ENCODE measurements around the gene PFKFB4. TPM values are rescaled to one million over a fixed set of nuclear protein-coding genes. Genes with fewer than 3 reads are reported as not detected.
A peak's percentile ranks its signal among the peaks of the same experiment; 100 is the strongest.

PFKFB4 gene
- total and polyA plus RNA-seq, 9 of the 15 experiments (the other 6 are each of a cell fraction or from before 2014, with no cell fraction given): 0.92 to 56.3 (median 13.5) TPM

DNA sequence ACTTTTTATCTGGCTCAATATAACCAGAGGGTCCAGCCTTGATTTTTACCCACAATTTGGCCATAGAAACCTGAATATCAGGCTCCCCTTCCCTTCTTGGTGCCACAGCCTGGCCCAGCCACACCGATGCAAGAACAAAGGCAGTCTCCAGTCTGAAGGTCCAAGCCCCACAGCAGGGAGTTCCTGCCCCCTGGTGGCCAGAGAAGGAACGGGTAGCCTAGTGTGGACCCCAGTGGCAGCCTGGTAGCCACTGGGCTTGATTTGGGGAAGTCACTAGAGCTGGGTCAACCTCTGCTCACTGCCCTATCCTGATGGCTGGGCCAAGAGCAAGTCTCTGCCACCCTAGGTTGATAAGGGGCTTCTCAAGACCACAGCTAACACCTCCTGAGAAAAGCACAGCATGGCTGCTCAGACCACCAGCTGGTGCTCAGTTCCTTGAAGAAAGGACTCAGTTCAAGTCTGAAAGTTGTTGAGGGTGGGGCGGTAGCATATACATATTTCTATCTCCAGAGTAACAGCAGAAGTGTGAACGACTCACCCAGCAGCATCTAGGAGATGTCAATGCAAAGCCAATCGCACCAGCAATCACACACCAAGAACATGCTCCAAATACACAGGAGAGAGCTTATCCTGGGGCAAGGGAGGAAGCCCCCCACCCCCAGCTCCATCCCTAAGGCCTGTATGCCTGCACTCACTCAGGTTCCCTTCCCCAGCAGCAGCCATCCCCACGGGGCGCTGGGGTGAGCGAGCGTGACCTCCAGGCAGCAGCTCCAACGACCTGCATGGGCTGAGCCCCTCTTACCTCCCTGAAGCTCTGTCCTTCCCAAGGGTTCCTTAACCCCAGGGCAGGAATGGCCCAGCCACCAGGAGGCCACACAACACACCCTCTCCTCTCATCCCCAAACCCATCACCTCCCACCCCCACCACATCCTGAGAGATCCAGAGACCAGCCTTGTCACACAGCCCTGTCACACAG is 7.6 kb downstream of the PFKFB4 start (continued):
- TF ChIP-seq, protein P1, sequence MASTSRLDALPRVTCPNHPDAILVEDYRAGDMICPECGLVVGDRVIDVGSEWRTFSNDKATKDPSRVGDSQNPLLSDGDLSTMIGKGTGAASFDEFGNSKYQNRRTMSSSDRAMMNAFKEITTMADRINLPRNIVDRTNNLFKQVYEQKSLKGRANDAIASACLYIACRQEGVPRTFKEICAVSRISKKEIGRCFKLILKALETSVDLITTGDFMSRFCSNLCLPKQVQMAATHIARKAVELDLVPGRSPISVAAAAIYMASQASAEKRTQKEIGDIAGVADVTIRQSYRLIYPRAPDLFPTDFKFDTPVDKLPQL (IDR thresholded peaks at IDR 0.05; ENCODE audit: extremely low read depth, insufficient read length): no peak
- TF ChIP-seq CTBP1 (IDR thresholded peaks at IDR 0.05; ENCODE audit: borderline replicate concordance) (peak; percentile 12; the same call in 1 of the 2 replicates), SMC3 (conservative IDR thresholded peaks at IDR 0.05; ENCODE audit: insufficient read depth, low read depth, low read length) (peak; percentile 77), PHF20 (IDR thresholded peaks at IDR 0.05; ENCODE audit: partially characterized antibody) (no peak), CXXC5 (CRISPR knock-in tag; IDR thresholded peaks at IDR 0.05) (no peak), TCFL5 (CRISPR knock-in tag; conservative IDR thresholded peaks at IDR 0.05) (no peak), RAD21 (CRISPR knock-in tag; conservative IDR thresholded peaks at IDR 0.05 in 1 of 2, IDR thresholded peaks at IDR 0.05 in 1 of 2) (peak; percentile 60 to 82), ZSCAN29 (IDR thresholded peaks at IDR 0.05) (no peak), TAF9B (IDR thresholded peaks at IDR 0.05; ENCODE audit: partially characterized antibody) (no peak), CTCF (IDR thresholded peaks at IDR 0.05 in 2 of 3, conservative IDR thresholded peaks at IDR 0.05 in 1 of 3; ENCODE audit: insufficient read depth in 2 of 3, low read depth in 1 of 3, low read length in 3 of 3) (peak; percentile 80 to 89 (median 86)), SPI1 (IDR thresholded peaks at IDR 0.05; ENCODE audit: borderline replicate concordance, low read depth, low read length) (peak; percentile 49; the same call in 1 of the 2 replicates), ARID3B (CRISPR knock-in tag; IDR thresholded peaks at IDR 0.05; ENCODE audit: borderline replicate concordance) (no peak), ETS2 (tag; IDR thresholded peaks at IDR 0.05; ENCODE audit: borderline replicate concordance, poor library complexity, severe bottlenecking) (no peak)
- TF ChIP-seq, protein P2, sequence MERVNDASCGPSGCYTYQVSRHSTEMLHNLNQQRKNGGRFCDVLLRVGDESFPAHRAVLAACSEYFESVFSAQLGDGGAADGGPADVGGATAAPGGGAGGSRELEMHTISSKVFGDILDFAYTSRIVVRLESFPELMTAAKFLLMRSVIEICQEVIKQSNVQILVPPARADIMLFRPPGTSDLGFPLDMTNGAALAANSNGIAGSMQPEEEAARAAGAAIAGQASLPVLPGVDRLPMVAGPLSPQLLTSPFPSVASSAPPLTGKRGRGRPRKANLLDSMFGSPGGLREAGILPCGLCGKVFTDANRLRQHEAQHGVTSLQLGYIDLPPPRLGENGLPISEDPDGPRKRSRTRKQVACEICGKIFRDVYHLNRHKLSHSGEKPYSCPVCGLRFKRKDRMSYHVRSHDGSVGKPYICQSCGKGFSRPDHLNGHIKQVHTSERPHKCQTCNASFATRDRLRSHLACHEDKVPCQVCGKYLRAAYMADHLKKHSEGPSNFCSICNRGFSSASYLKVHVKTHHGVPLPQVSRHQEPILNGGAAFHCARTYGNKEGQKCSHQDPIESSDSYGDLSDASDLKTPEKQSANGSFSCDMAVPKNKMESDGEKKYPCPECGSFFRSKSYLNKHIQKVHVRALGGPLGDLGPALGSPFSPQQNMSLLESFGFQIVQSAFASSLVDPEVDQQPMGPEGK (CRISPR knock-in tag; IDR thresholded peaks at IDR 0.05; ENCODE audit: borderline replicate concordance): no peak
- TF ChIP-seq, protein P3, sequence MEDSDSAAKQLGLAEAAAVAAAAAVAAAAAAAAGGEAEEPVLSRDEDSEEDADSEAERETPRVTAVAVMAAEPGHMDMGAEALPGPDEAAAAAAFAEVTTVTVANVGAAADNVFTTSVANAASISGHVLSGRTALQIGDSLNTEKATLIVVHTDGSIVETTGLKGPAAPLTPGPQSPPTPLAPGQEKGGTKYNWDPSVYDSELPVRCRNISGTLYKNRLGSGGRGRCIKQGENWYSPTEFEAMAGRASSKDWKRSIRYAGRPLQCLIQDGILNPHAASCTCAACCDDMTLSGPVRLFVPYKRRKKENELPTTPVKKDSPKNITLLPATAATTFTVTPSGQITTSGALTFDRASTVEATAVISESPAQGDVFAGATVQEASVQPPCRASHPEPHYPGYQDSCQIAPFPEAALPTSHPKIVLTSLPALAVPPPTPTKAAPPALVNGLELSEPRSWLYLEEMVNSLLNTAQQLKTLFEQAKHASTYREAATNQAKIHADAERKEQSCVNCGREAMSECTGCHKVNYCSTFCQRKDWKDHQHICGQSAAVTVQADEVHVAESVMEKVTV (CRISPR knock-in tag; IDR thresholded peaks at IDR 0.05): 0 out of 2 replicates have a peak, but pooled peaks have one; percentile 9

All from K562 (cell line).